ENCODE data around the gene LNX2.

The LNX2 gene

GRCh38 chr13:27565818-27566217 is 54.5 kb downstream of the LNX2 start:
- Histone ChIP-seq H3K9me3 (ENCODE audit: insufficient read depth, low read length) (no peaks in the 10 kb centered on the region), H3K4me3 (ENCODE audit: insufficient read length, low read depth) (no peak overlapping the region), H3K36me3 (ENCODE audit: insufficient read depth, insufficient read length, low read length) (peaks cover 17% of the 10 kb centered on the region), H3K9ac (ENCODE audit: insufficient read length, low read depth) (no peak overlapping the region), H3K27me3 (ENCODE audit: insufficient read depth, insufficient read length) (no peaks in the 10 kb centered on the region), H3K4me1 (ENCODE audit: insufficient read depth, insufficient read length) (no peaks in the 10 kb centered on the region)
- DNase-seq (ENCODE audit: low read depth, low spot score) = no peak
- TF ChIP-seq SUZ12 (IDR thresholded peaks at IDR 0.05; ENCODE audit: extremely low read depth, insufficient read depth, insufficient read length) = no peak
- TF ChIP-seq YY1 (IDR thresholded peaks at IDR 0.05; ENCODE audit: insufficient read depth, insufficient read length) = no peak
- TF ChIP-seq ZNF274 (IDR thresholded peaks at IDR 0.05; ENCODE audit: low read depth, low read length) = no peak

DNA sequence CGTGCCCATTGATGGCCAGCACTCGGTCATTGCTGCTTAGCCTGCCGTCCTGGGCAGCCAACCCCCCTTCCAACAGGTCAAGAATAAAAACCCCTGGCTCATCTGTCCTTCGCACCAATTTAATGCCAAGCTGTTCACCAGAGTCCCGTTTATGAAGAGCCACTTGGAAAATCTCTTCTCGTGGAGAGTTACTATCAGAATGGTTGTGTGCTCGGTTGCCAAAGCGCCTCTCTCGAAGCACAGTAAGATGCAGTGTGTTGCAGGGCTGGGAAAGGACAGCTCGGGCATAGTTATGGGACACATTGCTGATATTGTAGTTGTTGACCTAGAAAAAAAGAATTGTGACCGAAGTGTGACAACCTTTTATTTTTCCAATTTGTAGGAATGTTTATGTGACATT is 57.9 kb downstream of the LNX2 start:
- H3K36me3 ChIP-seq (ENCODE audit: insufficient read depth, insufficient read length, low read length) = peaks cover 10% of the 10 kb centered on the region
- H3K4me1 ChIP-seq (ENCODE audit: insufficient read depth, insufficient read length) = no peaks in the 10 kb centered on the region
- no peaks in the 10 kb centered on the region for H3K27me3 ChIP-seq (ENCODE audit: insufficient read depth, insufficient read length)
- H3K9ac ChIP-seq (ENCODE audit: insufficient read length, low read depth) = no peak overlapping the region
- no peak for TF ChIP-seq ZNF274 (IDR thresholded peaks at IDR 0.05; ENCODE audit: low read depth, low read length)
- no peak for TF ChIP-seq SUZ12 (IDR thresholded peaks at IDR 0.05; ENCODE audit: extremely low read depth, insufficient read depth, insufficient read length)
- no peak for TF ChIP-seq YY1 (IDR thresholded peaks at IDR 0.05; ENCODE audit: insufficient read depth, insufficient read length)
- H3K9me3 ChIP-seq (ENCODE audit: insufficient read depth, low read length) = no peaks in the 10 kb centered on the region
- H3K4me3 ChIP-seq (ENCODE audit: insufficient read length, low read depth) = no peak overlapping the region
- no peak for DNase-seq (ENCODE audit: low read depth, low spot score)

GRCh38 chr13:27559719-27560118 is 60.6 kb downstream of the LNX2 start:
- TF ChIP-seq SUZ12 (IDR thresholded peaks at IDR 0.05; ENCODE audit: extremely low read depth, insufficient read depth, insufficient read length) (no peak), YY1 (IDR thresholded peaks at IDR 0.05; ENCODE audit: insufficient read depth, insufficient read length) (no peak), ZNF274 (IDR thresholded peaks at IDR 0.05; ENCODE audit: low read depth, low read length) (no peak)
- H3K36me3 ChIP-seq (ENCODE audit: insufficient read depth, insufficient read length, low read length) = peaks cover 4% of the 10 kb centered on the region
- no peak overlapping the region for H3K9ac ChIP-seq (ENCODE audit: insufficient read length, low read depth)
- H3K4me1 ChIP-seq (ENCODE audit: insufficient read depth, insufficient read length) = no peaks in the 10 kb centered on the region
- no peak overlapping the region for H3K4me3 ChIP-seq (ENCODE audit: insufficient read length, low read depth)
- no peak for DNase-seq (ENCODE audit: low read depth, low spot score)
- H3K27me3 ChIP-seq (ENCODE audit: insufficient read depth, insufficient read length) = no peaks in the 10 kb centered on the region
- peaks cover 6% of the 10 kb centered on the region; the same call in 1 of the 2 replicates for H3K9me3 ChIP-seq (ENCODE audit: insufficient read depth, low read length)

GRCh38 chr13:27556109-27556508 is 64.2 kb downstream of the LNX2 start:
- Histone ChIP-seq H3K4me3 (ENCODE audit: insufficient read length, low read depth) (no peak overlapping the region), H3K4me1 (ENCODE audit: insufficient read depth, insufficient read length) (no peaks in the 10 kb centered on the region), H3K9ac (ENCODE audit: insufficient read length, low read depth) (no peak overlapping the region), H3K9me3 (ENCODE audit: insufficient read depth, low read length) (peaks cover 6% of the 10 kb centered on the region; the same call in 1 of the 2 replicates), H3K36me3 (ENCODE audit: insufficient read depth, insufficient read length, low read length) (peaks cover 14% of the 10 kb centered on the region), H3K27me3 (ENCODE audit: insufficient read depth, insufficient read length) (no peaks in the 10 kb centered on the region)
- TF ChIP-seq SUZ12 (IDR thresholded peaks at IDR 0.05; ENCODE audit: extremely low read depth, insufficient read depth, insufficient read length) = no peak
- no peak for TF ChIP-seq ZNF274 (IDR thresholded peaks at IDR 0.05; ENCODE audit: low read depth, low read length)
- TF ChIP-seq YY1 (IDR thresholded peaks at IDR 0.05; ENCODE audit: insufficient read depth, insufficient read length) = no peak
- no peak for DNase-seq (ENCODE audit: low read depth, low spot score)

DNA sequence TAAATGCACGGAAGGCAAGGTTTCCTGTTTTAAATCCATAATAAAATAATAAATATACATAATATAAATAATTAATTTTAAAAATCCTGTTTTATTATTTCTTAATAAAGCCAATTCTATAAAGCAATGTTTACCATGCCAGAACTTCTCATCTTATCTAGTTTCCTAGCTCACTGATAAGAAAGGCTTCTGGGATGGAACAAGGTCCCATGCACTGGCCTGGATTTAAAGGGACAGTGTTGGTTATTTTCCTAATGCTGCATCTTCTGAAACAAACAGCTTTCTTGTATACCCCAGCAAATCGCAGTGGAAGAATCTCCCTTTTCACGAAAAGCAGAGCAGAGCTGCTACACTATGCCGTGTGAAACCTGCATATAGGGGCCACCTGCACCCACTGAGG is 68.8 kb downstream of the LNX2 start:
- H3K27me3 ChIP-seq (ENCODE audit: insufficient read depth, insufficient read length) = no peaks in the 10 kb centered on the region
- H3K9ac ChIP-seq (ENCODE audit: insufficient read length, low read depth) = no peak overlapping the region
- no peak overlapping the region for H3K4me3 ChIP-seq (ENCODE audit: insufficient read length, low read depth)
- H3K9me3 ChIP-seq (ENCODE audit: insufficient read depth, low read length) = peaks cover 6% of the 10 kb centered on the region; the same call in 1 of the 2 replicates
- H3K4me1 ChIP-seq (ENCODE audit: insufficient read depth, insufficient read length) = no peaks in the 10 kb centered on the region
- no peak for TF ChIP-seq SUZ12 (IDR thresholded peaks at IDR 0.05; ENCODE audit: extremely low read depth, insufficient read depth, insufficient read length)
- TF ChIP-seq YY1 (IDR thresholded peaks at IDR 0.05; ENCODE audit: insufficient read depth, insufficient read length) = no peak
- TF ChIP-seq ZNF274 (IDR thresholded peaks at IDR 0.05; ENCODE audit: low read depth, low read length) = no peak
- DNase-seq (ENCODE audit: low read depth, low spot score) = no peak
- H3K36me3 ChIP-seq (ENCODE audit: insufficient read depth, insufficient read length, low read length) = peaks cover 27% of the 10 kb centered on the region

DNA sequence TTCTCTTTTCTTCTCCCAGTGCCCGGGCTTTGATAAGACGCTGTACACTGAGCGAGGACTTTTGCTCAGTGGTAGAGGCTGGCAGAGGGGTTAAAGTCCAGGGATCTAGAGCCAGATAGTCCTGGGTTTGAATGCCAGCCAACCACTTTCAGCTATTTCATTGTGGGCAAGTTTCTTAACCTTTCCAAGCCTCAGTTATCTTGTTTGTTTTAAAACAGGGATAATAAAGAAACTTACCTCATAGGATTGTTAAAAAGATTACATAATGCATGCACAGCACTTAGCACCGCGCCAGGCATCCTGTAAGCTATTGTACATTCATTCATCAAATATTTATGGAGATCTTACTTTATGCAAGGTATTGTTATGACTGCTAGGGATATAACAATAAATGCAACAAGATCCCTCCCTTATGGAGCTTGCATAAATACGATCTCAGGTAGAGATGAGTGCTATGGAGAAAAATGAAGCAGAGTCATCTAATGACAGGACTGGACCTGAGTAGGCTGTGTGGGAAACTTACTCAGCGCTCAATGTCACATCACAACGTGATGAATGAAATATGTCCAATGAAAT is 70.8 kb downstream of the LNX2 start:
- no peak for DNase-seq (ENCODE audit: low read depth, low spot score)
- Histone ChIP-seq H3K4me3 (ENCODE audit: insufficient read length, low read depth) (no peak overlapping the region), H3K36me3 (ENCODE audit: insufficient read depth, insufficient read length, low read length) (peaks cover 26% of the 10 kb centered on the region), H3K27me3 (ENCODE audit: insufficient read depth, insufficient read length) (no peaks in the 10 kb centered on the region), H3K9me3 (ENCODE audit: insufficient read depth, low read length) (no peaks in the 10 kb centered on the region), H3K4me1 (ENCODE audit: insufficient read depth, insufficient read length) (no peaks in the 10 kb centered on the region), H3K9ac (ENCODE audit: insufficient read length, low read depth) (no peak overlapping the region)
- TF ChIP-seq SUZ12 (IDR thresholded peaks at IDR 0.05; ENCODE audit: extremely low read depth, insufficient read depth, insufficient read length) (no peak), YY1 (IDR thresholded peaks at IDR 0.05; ENCODE audit: insufficient read depth, insufficient read length) (no peak), ZNF274 (IDR thresholded peaks at IDR 0.05; ENCODE audit: low read depth, low read length) (no peak)

DNA sequence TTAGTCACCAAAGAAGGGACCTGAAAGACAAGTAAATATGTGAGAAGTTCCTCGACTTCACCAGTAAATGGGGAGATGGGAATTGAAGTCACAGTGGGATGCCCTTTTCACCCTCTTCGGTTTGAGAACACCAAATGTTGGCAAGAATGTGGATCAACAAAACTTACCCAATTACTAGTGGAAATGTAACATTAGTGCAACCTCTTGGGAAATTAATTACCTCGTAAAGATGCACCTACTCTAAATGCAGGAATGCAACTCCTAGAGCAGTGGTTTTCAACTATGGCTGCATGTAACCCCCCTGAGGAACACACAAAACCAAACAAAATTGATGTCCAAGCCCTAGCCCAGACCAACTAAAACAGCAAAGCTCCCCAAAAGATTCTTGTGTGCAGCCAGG is 78.1 kb downstream of the LNX2 start:
- no peak for DNase-seq (ENCODE audit: low read depth, low spot score)
- H3K9ac ChIP-seq (ENCODE audit: insufficient read length, low read depth) = no peak overlapping the region
- no peak overlapping the region for H3K4me3 ChIP-seq (ENCODE audit: insufficient read length, low read depth)

More for the DNA sequence above, 78.1 kb downstream of the LNX2 start:
- Histone ChIP-seq H3K27me3 (ENCODE audit: insufficient read depth, insufficient read length) (no peaks in the 10 kb centered on the region), H3K4me1 (ENCODE audit: insufficient read depth, insufficient read length) (no peaks in the 10 kb centered on the region), H3K36me3 (ENCODE audit: insufficient read depth, insufficient read length, low read length) (peaks cover 3% of the 10 kb centered on the region), H3K9me3 (ENCODE audit: insufficient read depth, low read length) (no peaks in the 10 kb centered on the region)
- TF ChIP-seq SUZ12 (IDR thresholded peaks at IDR 0.05; ENCODE audit: extremely low read depth, insufficient read depth, insufficient read length) = no peak
- TF ChIP-seq YY1 (IDR thresholded peaks at IDR 0.05; ENCODE audit: insufficient read depth, insufficient read length) = no peak
- TF ChIP-seq ZNF274 (IDR thresholded peaks at IDR 0.05; ENCODE audit: low read depth, low read length) = no peak
